ENCODE data around the gene BAZ2B. TPM values are rescaled to one million over a fixed set of nuclear protein-coding genes. Genes with fewer than 3 reads are reported as not detected.
"Not testable (repeated sequence)": the region's sequence is repeated elsewhere in the genome, so short reads cannot be mapped to it uniquely, and the experiment has no call there.

Gene BAZ2B
- total RNA-seq, 4 donors from 2014 or later = 94.5 to 237 (median 145) TPM

GRCh38 chr2:159362094-159362493 lies 254.3 kb downstream of the BAZ2B start:
- H3K27me3 ChIP-seq = no peaks in the 10 kb centered on the region
- no peaks in the 10 kb centered on the region for H3K36me3 ChIP-seq
- H3K4me1 ChIP-seq = no peaks in the 10 kb centered on the region
- H3K27ac ChIP-seq = no peak overlapping the region
- DNase-seq = no peak
- no peak for TF ChIP-seq POLR2A (IDR thresholded peaks at IDR 0.05)
- no peak for TF ChIP-seq CTCF (IDR thresholded peaks at IDR 0.05)
- H3K4me3 ChIP-seq = no peak overlapping the region
- peaks cover 0 to 2% of the 10 kb centered on the region in 2 donors for H3K9me3 ChIP-seq
- intact Hi-C loops (cut with DNase I; ENCODE audit: low total_unique reads) = no loop called here

GRCh38 chr2:159361603-159362002 lies 254.7 kb downstream of the BAZ2B start:
- H3K4me3 ChIP-seq; H3K4me1 ChIP-seq; H3K36me3 ChIP-seq; H3K27me3 ChIP-seq; DNase-seq; intact Hi-C loops (cut with DNase I; ENCODE audit: low total_unique reads); H3K9me3 ChIP-seq; H3K27ac ChIP-seq: not testable (repeated sequence)

GRCh38 chr2:159356053-159356554 lies 260.2 kb downstream of the BAZ2B start:
- Histone ChIP-seq H3K4me3 (no peak overlapping the region), H3K27ac (no peak overlapping the region), H3K4me1 (no peaks in the 10 kb centered on the region), H3K36me3 (no peaks in the 10 kb centered on the region), H3K9me3 (no peaks in the 10 kb centered on the region), H3K27me3 (no peaks in the 10 kb centered on the region)
- DNase-seq = no peak
- no peak for TF ChIP-seq CTCF (IDR thresholded peaks at IDR 0.05)
- no peak for TF ChIP-seq POLR2A (IDR thresholded peaks at IDR 0.05)
- intact Hi-C loops (cut with DNase I; ENCODE audit: low total_unique reads) = no loop called here

- intact Hi-C loops (cut with DNase I; ENCODE audit: low total_unique reads) = no loop called here
Observed at GRCh38 chr2:159351977-159352376, 264.4 kb downstream of the BAZ2B start.

GRCh38 chr2:159349674-159350299 lies 266.6 kb downstream of the BAZ2B start:
- Histone ChIP-seq H3K4me1 (no peaks in the 10 kb centered on the region), H3K27me3 (no peaks in the 10 kb centered on the region), H3K27ac (no peak overlapping the region), H3K9me3 (no peaks in the 10 kb centered on the region), H3K4me3 (no peak overlapping the region), H3K36me3 (no peaks in the 10 kb centered on the region)
- DNase-seq = no peak
- TF ChIP-seq CTCF (IDR thresholded peaks at IDR 0.05) = no peak
- TF ChIP-seq POLR2A (IDR thresholded peaks at IDR 0.05) = no peak
- intact Hi-C loops (cut with DNase I; ENCODE audit: low total_unique reads) = no loop called here

More at GRCh38 chr2:159351977-159352376, 264.4 kb downstream of the BAZ2B start:
- TF ChIP-seq CTCF (IDR thresholded peaks at IDR 0.05) = no peak
- no peak for TF ChIP-seq POLR2A (IDR thresholded peaks at IDR 0.05)
- no peaks in the 10 kb centered on the region for H3K9me3 ChIP-seq
- H3K4me1 ChIP-seq = no peaks in the 10 kb centered on the region
- no peak for DNase-seq
- no peak overlapping the region for H3K4me3 ChIP-seq
- no peak overlapping the region for H3K27ac ChIP-seq
- H3K36me3 ChIP-seq = no peaks in the 10 kb centered on the region
- H3K27me3 ChIP-seq = no peaks in the 10 kb centered on the region
